Right atrium auricular region (tissue), 2 donors: ENCODE data around the gene UBE2S. TPM values are rescaled to one million over a fixed set of nuclear protein-coding genes. Genes with fewer than 3 reads are reported as not detected.

Experiments used
- DNase-seq: peaks from one replicate; pipeline ENCODE4 v3.0.0-alpha.2; 2019; ENCODE audit warnings: low spot score
- H3K27ac ChIP-seq, 2 donors: fragments of 200-600 bp; sonication (generic); 1 replicate in 1 of 2; 2 replicates in 1 of 2; pipeline ENCODE4 v1.5.1; 2016 to 2019
- H3K27me3 ChIP-seq, 2 donors: fragments of 200-600 bp; sonication (generic); one replicate each; pipeline versions ENCODE4 v1.5.1 to v1.6.0; 2017 to 2019
- H3K36me3 ChIP-seq: fragments of 200-600 bp; sonication (generic); one replicate; pipeline ENCODE4 v1.5.1; 2016
- H3K4me1 ChIP-seq, 2 donors: fragments of 200-600 bp; sonication (generic); one replicate each; pipeline versions ENCODE4 v1.5.1 to v1.6.0; 2017 to 2019
- H3K4me3 ChIP-seq, 2 donors: fragments of 200-600 bp; sonication (generic); 1 replicate in 1 of 2; 2 replicates in 1 of 2; pipeline ENCODE4 v1.5.1; 2017 to 2019; ENCODE audit warnings: mild to moderate bottlenecking in 1 of 2, moderate library complexity in 1 of 2
- H3K9me3 ChIP-seq, 2 donors: fragments of 200-600 bp; sonication (generic); one replicate each; pipeline ENCODE4 v1.5.1; 2019
- total RNA-seq, 2 donors: library from RNA; depleted of rRNA; stranded (reverse); fragments of >200 nt; gene quantifications; one replicate each; pipeline ENCODE4 v1.1.0, GENCODE V29; 2016
- TF ChIP-seq, protein P1 (sequence below), 2 donors: fragments of 200-600 bp; sonication (generic); IDR thresholded peaks; one replicate each; pipeline ENCODE4 v1.5.1; 2019; ENCODE audit warnings: antibody characterized with exemption in 2 of 2

Gene UBE2S
- total RNA-seq, 2 donors from 2014 or later = 19.1 to 22.0 TPM

GRCh38 chr19:55368701-55369563 lies 38.7 kb downstream of the UBE2S start:
- no peaks in the 10 kb centered on the region for H3K9me3 ChIP-seq
- peak overlapping the region in 1 of 2 donors; percentile 35 for H3K4me3 ChIP-seq
- TF ChIP-seq, protein P1, sequence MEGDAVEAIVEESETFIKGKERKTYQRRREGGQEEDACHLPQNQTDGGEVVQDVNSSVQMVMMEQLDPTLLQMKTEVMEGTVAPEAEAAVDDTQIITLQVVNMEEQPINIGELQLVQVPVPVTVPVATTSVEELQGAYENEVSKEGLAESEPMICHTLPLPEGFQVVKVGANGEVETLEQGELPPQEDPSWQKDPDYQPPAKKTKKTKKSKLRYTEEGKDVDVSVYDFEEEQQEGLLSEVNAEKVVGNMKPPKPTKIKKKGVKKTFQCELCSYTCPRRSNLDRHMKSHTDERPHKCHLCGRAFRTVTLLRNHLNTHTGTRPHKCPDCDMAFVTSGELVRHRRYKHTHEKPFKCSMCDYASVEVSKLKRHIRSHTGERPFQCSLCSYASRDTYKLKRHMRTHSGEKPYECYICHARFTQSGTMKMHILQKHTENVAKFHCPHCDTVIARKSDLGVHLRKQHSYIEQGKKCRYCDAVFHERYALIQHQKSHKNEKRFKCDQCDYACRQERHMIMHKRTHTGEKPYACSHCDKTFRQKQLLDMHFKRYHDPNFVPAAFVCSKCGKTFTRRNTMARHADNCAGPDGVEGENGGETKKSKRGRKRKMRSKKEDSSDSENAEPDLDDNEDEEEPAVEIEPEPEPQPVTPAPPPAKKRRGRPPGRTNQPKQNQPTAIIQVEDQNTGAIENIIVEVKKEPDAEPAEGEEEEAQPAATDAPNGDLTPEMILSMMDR (IDR thresholded peaks at IDR 0.05) = no peak
- H3K36me3 ChIP-seq = no peaks in the 10 kb centered on the region
- H3K27ac ChIP-seq = no peak overlapping the region
- no peak for DNase-seq
- H3K27me3 ChIP-seq = peaks cover 15 to 33% of the 10 kb centered on the region in 2 donors
- peaks cover 0 to 14% of the 10 kb centered on the region in 2 donors for H3K4me1 ChIP-seq

- H3K27me3 ChIP-seq = peaks cover 15 to 25% of the 10 kb centered on the region in 2 donors
Observed at GRCh38 chr19:55368106-55368505, 39.5 kb downstream of the UBE2S start.

DNA sequence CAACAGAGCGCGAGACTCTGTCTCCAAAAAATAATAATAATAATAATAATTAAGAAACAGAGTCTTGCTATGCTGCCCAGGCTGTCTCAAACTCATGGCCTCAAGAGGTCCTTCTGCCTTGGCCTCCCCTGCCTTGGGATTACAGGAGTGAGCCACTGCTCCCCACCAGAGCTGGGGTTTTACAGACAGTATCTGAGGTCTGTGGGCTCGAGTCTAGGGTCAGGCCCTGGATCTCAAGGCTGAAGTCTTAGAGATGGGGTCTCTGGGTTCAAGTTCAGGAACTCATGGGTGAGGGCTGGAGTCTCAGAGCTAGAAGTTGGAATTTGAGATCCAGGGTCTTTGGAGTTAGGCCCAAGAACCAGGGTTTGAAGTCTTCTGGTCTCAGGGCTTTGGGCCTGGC lies 40.8 kb downstream of the UBE2S start:
- DNase-seq = no peak
- Histone ChIP-seq H3K27me3 (peaks cover 12 to 25% of the 10 kb centered on the region in 2 donors), H3K27ac (no peak overlapping the region), H3K36me3 (no peaks in the 10 kb centered on the region), H3K9me3 (no peaks in the 10 kb centered on the region), H3K4me1 (peaks cover 0 to 14% of the 10 kb centered on the region in 2 donors), H3K4me3 (no peak overlapping the region)
- TF ChIP-seq, protein P1 (IDR thresholded peaks at IDR 0.05) = no peak

More at GRCh38 chr19:55368106-55368505, 39.5 kb downstream of the UBE2S start:
- TF ChIP-seq, protein P1 (IDR thresholded peaks at IDR 0.05) = no peak
- Histone ChIP-seq H3K9me3 (no peaks in the 10 kb centered on the region), H3K27ac (no peak overlapping the region), H3K4me3 (no peak overlapping the region), H3K4me1 (peaks cover 0 to 14% of the 10 kb centered on the region in 2 donors), H3K36me3 (no peaks in the 10 kb centered on the region)
- no peak for DNase-seq

DNA sequence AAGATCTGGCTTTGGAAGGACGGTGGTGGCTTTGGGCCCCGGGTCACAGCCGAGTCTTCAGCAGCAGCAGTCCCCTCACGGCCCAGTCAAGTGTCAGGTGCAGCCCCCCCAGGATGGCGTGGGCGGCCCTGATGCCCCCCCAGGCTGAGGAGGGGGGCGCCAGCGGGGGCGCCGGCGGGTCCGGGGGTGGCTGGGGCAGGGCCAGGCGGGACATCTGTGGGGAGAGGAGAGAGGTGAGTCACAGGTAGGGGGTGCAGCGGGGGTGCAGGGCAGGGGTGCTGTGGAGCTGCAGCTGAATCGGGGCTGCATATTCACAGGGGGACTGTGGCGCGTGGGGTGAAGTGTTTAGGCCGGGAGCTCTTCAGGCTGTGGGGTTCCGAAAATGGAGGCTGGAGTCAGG lies 41.6 kb downstream of the UBE2S start:
- Histone ChIP-seq H3K36me3 (no peaks in the 10 kb centered on the region), H3K27me3 (peaks cover 12 to 25% of the 10 kb centered on the region in 2 donors), H3K4me1 (peaks cover 0 to 14% of the 10 kb centered on the region in 2 donors), H3K9me3 (no peaks in the 10 kb centered on the region), H3K4me3 (no peak overlapping the region), H3K27ac (no peak overlapping the region)
- no peak for DNase-seq
- TF ChIP-seq, protein P1 (IDR thresholded peaks at IDR 0.05) = no peak

DNA sequence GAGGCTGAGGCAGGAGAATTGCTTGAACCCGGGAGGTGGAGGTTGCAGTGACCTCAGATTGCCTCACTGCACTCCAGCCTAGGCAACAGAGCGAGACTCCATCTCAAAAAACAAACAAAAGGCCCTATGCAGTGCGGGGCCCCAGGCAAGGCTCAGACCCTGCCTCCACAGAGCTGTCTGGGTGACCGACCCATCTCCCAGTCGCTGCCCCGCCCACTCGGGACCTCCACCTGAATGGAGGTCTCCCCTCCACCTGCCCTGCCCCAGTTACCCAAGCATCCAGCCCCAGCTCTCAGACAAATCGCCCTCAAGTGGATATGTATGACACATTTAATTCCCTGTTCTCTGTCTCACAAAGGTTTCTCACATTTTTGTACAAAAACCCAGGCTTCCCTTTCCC lies 42.3 kb downstream of the UBE2S start:
- Histone ChIP-seq H3K4me3 (no peak overlapping the region), H3K4me1 (peaks cover 0 to 14% of the 10 kb centered on the region in 2 donors), H3K27ac (no peak overlapping the region), H3K27me3 (peaks cover 12 to 21% of the 10 kb centered on the region in 2 donors), H3K9me3 (no peaks in the 10 kb centered on the region), H3K36me3 (no peaks in the 10 kb centered on the region)
- no peak for DNase-seq
- TF ChIP-seq, protein P1 (IDR thresholded peaks at IDR 0.05) = no peak
